ENCODE results near the gene LRRC8E. TPM values are rescaled to one million over a fixed set of nuclear protein-coding genes. Genes with fewer than 3 reads are reported as not detected.
"Not testable (repeated sequence)": the region's sequence is repeated elsewhere in the genome, so short reads cannot be mapped to it uniquely, and the experiment has no call there.

Gene LRRC8E
- total RNA-seq, 2 experiments from 2014 or later: not detected

DNA sequence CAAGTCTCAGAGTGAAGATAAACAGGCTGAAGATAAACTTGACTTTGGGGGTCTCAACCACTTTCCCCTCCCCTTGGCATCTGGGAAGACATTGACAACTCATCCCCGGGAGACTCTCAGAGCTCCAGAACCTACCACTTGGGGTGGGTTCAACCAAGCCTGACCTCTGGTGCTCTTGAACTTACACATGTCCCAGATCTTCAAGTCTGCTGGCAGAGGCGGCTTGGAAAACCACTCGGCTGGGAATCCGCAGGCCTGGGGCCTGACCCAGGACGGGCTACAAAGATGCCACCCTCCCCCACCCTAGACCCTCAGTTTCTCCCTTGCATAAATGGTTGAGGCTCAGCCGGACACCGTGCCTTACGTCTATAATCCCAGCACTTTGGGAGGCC is 512 bp downstream of the LRRC8E start:
- Mint-ChIP-seq H3K27me3 (peaks cover 7% of the 10 kb centered on the region), H3K36me3 (ENCODE audit: low read depth) (no peaks in the 10 kb centered on the region), H3K4me1 (peaks cover 3% of the 10 kb centered on the region), H3K9me3 (no peaks in the 10 kb centered on the region), H3K27ac (no peak overlapping the region), H3K4me3 (no peak overlapping the region)
- no peak for DNase-seq
- ChIA-PET CTCF (interaction anchor here (1.2 kb wide), 1 partner anchor 19 kb away, joined by 5 read pairs; no protein-coding TSS in a partner anchor), POLR2A (no interaction called here)

DNA sequence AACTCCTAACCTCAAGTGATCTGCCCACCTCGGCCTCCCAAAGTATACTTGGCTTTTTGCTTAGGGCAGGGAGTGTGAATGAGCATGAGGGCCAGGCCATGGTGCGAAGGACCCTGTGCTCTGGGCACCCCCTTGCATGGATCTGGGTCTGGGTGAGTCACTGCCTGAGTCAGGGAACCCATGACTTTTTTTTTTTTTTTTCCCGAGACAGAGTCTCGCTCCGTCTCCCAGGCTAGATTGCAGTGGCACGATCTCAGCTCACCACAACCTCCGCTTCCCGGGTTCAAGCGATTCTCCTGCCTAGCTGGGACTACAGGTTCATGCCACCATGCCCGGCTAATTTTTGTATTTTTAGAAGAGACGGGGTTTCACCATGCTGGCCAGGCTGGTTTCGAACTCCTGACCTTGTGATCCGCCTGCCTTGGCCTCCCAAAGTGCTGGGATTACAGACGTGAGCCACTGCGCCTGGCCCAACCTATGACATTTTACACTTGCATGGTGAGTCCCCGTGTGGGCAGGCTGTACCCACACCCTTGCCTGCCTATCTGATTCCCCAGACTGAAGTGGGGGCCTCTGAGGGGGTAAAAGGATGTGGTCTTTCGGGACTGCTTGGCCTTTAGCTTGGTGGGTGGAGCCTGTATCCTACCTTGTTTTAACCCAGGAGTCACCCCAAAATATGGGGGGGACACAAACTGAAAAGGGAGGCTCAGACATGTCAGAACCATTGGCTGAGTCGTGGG is 5.2 kb downstream of the LRRC8E start:
- CTCF ChIA-PET; H3K27ac Mint-ChIP-seq; DNase-seq; H3K27me3 Mint-ChIP-seq; H3K9me3 Mint-ChIP-seq; POLR2A ChIA-PET; H3K4me1 Mint-ChIP-seq; H3K4me3 Mint-ChIP-seq; H3K36me3 Mint-ChIP-seq (ENCODE audit: low read depth): not testable (repeated sequence)

DNA sequence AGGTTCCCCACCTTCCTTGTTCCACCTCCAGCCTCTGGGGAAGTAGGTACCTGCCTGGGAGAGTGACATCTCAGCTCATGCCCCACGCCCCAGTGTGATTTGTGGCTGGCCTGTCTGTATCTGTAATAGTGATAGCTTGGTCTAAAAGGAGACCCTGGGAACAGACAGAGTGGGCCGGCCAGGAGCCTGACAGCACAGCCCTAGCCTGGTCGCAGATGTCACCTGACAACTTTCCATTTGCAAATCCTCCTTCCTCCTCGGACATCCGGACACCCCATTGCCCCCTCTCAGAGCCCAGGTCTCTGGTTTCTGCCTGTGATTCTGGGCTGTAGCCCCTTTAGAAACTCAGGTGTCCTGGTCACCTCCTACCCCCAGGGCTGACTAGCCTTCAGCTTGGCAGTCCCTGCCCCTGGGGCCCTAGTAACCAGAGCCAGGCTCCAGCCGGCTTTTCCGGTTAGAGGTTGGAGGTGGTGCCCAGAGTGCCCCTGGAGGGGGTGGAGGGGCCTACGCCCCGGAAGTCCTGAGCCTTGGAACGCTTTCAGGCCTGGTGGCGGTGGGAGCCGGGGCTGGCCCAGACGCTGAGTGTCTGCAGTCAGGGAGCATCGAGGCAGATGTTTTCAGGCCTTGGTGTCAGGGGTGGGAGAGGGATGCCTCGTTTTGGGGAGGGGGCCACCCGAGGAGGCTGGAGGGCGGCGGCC is 6.5 kb downstream of the LRRC8E start:
- no peaks in the 10 kb centered on the region for H3K4me1 Mint-ChIP-seq

DNA sequence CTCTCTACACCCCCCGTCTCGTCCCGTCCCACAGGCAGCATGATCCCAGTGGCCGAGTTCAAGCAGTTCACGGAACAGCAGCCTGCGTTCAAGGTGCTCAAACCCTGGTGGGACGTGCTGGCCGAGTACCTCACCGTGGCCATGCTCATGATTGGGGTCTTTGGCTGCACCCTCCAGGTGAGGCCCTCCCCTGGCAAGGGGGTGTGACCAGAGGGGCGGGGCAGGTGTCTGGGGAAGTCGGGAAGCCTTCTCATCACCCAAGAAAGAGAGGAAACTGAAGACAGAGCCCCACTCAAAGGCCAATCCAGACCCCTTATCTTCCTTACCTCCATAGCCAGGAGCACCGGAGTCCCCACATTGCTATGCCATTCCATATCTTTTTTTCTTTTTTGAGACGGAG is 7.3 kb downstream of the LRRC8E start:
- H3K27me3 Mint-ChIP-seq: peaks cover 3% of the 10 kb centered on the region
- no peak overlapping the region for H3K27ac Mint-ChIP-seq
- no peak for DNase-seq
- ChIA-PET POLR2A (no interaction called here), CTCF (no interaction called here)
- no peaks in the 10 kb centered on the region for H3K36me3 Mint-ChIP-seq (ENCODE audit: low read depth)
- no peak overlapping the region for H3K4me3 Mint-ChIP-seq
- no peaks in the 10 kb centered on the region for H3K9me3 Mint-ChIP-seq
- no peaks in the 10 kb centered on the region for H3K4me1 Mint-ChIP-seq

More for the DNA sequence above, 6.5 kb downstream of the LRRC8E start:
- H3K36me3 Mint-ChIP-seq (ENCODE audit: low read depth): no peaks in the 10 kb centered on the region
- H3K27ac Mint-ChIP-seq: no peak overlapping the region
- no peaks in the 10 kb centered on the region for H3K9me3 Mint-ChIP-seq
- POLR2A ChIA-PET: no interaction called here
- H3K27me3 Mint-ChIP-seq: peaks cover 3% of the 10 kb centered on the region
- H3K4me3 Mint-ChIP-seq: no peak overlapping the region
- DNase-seq: no peak
- CTCF ChIA-PET: no interaction called here

DNA sequence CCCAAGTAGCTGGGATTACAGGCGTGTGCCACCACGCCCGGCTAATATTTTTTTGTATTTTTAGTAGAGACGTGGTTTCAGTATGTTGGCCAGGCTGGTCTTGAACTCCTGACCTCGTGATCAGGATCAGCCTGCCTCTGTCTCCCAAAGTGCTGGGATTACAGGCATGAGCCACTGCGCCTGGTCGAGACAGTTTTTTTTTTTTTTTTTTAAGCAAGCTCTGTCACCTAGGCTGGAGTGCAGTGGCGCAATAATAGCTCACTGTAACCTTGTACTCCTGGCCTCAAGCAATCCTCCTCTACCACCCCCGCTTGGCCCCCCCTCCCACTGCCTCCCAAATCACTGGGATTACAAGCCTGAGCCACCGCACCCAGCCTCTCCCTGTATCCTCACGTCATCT is 9.0 kb downstream of the LRRC8E start:
- H3K9me3 Mint-ChIP-seq: no peaks in the 10 kb centered on the region
- ChIA-PET CTCF (interaction anchor here (1.1 kb wide), 1 partner anchor 21 kb away, joined by 3 read pairs; no protein-coding TSS in a partner anchor), POLR2A (no interaction called here)
- H3K36me3 Mint-ChIP-seq (ENCODE audit: low read depth): no peaks in the 10 kb centered on the region
- peaks cover 1% of the 10 kb centered on the region for H3K4me1 Mint-ChIP-seq
- no peak for DNase-seq
- H3K27me3 Mint-ChIP-seq: peaks cover 3% of the 10 kb centered on the region
- no peak overlapping the region for H3K4me3 Mint-ChIP-seq
- H3K27ac Mint-ChIP-seq: no peak overlapping the region

DNA sequence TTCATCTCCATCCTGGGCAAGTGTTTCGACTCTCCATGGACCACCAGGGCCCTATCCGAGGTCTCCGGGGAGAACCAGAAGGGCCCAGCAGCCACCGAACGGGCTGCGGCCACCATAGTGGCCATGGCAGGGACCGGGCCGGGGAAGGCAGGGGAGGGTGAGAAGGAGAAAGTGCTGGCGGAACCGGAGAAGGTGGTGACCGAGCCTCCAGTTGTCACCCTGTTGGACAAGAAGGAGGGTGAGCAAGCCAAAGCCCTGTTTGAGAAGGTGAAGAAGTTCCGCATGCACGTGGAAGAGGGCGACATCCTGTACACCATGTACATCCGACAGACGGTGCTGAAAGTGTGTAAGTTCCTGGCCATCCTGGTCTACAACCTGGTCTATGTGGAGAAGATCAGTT is 10.7 kb downstream of the LRRC8E start:
- DNase-seq: no peak
- Mint-ChIP-seq H3K9me3 (no peaks in the 10 kb centered on the region), H3K4me1 (peaks cover 13% of the 10 kb centered on the region), H3K4me3 (no peak overlapping the region), H3K36me3 (ENCODE audit: low read depth) (peaks cover 3% of the 10 kb centered on the region), H3K27me3 (peaks cover 3% of the 10 kb centered on the region), H3K27ac (no peak overlapping the region)
- POLR2A ChIA-PET: interaction anchor here (0.7 kb wide), 1 partner anchor 30 kb away, joined by 3 read pairs; no protein-coding TSS in a partner anchor
- CTCF ChIA-PET: interaction anchor here (0.6 kb wide), 1 partner anchor 1603 kb away, joined by 3 read pairs; no protein-coding TSS in a partner anchor

DNA sequence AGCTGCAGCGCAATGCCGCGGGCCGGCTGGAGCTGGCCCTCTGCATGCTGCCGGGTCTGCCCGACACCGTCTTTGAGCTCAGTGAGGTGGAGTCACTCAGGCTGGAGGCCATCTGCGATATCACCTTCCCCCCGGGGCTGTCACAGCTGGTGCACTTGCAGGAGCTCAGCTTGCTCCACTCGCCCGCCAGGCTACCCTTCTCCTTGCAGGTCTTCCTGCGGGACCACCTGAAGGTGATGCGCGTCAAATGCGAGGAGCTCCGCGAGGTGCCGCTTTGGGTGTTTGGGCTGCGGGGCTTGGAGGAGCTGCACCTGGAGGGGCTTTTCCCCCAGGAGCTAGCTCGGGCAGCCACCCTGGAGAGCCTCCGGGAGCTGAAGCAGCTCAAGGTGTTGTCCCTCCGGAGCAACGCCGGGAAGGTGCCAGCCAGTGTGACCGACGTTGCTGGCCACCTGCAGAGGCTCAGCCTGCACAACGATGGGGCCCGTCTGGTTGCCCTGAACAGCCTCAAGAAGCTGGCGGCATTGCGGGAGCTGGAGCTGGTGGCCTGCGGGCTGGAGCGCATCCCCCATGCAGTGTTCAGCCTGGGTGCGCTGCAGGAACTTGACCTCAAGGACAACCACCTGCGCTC is 11.6 kb downstream of the LRRC8E start:
- no peak overlapping the region for H3K4me3 Mint-ChIP-seq
- H3K27me3 Mint-ChIP-seq: no peaks in the 10 kb centered on the region
- no peak overlapping the region for H3K27ac Mint-ChIP-seq
- ChIA-PET CTCF (interaction anchor here (0.8 to 1.2 kb wide), 2 partner anchors 24 to 43 kb away, joined by 3 read pairs; partner anchors contain the start of gene TIMM44), POLR2A (interaction anchor here (1.0 kb wide), 1 partner anchor 16 kb away, joined by 4 read pairs; no protein-coding TSS in a partner anchor)
- peaks cover 7% of the 10 kb centered on the region for H3K36me3 Mint-ChIP-seq (ENCODE audit: low read depth)
- no peaks in the 10 kb centered on the region for H3K9me3 Mint-ChIP-seq
- H3K4me1 Mint-ChIP-seq: peaks cover 19% of the 10 kb centered on the region
- no peak for DNase-seq

DNA sequence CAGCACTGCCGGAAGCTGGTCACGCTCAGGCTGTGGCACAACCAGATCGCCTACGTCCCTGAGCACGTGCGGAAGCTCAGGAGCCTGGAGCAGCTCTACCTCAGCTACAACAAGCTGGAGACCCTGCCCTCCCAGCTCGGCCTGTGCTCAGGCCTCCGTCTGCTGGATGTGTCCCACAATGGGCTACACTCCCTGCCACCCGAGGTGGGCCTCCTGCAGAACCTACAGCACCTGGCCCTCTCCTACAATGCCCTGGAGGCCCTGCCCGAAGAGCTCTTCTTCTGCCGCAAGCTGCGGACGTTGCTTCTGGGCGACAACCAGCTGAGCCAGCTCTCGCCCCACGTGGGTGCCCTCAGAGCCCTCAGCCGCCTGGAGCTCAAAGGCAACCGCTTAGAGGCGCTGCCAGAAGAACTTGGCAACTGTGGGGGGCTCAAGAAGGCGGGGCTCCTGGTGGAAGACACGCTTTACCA is 12.1 kb downstream of the LRRC8E start:
- Mint-ChIP-seq H3K9me3 (no peaks in the 10 kb centered on the region), H3K27me3 (no peaks in the 10 kb centered on the region), H3K4me3 (no peak overlapping the region), H3K27ac (no peak overlapping the region), H3K4me1 (peaks cover 24% of the 10 kb centered on the region), H3K36me3 (ENCODE audit: low read depth) (peaks cover 11% of the 10 kb centered on the region)
- POLR2A ChIA-PET: interaction anchor here (0.8 to 1.0 kb wide), 2 partner anchors 16 to 43 kb away, joined by 4 read pairs; partner anchors contain the start of gene TIMM44
- DNase-seq: no peak
- CTCF ChIA-PET: interaction anchor here (0.8 to 1.2 kb wide), 2 partner anchors 25 to 43 kb away, joined by 3 read pairs; partner anchors contain the start of gene TIMM44

DNA sequence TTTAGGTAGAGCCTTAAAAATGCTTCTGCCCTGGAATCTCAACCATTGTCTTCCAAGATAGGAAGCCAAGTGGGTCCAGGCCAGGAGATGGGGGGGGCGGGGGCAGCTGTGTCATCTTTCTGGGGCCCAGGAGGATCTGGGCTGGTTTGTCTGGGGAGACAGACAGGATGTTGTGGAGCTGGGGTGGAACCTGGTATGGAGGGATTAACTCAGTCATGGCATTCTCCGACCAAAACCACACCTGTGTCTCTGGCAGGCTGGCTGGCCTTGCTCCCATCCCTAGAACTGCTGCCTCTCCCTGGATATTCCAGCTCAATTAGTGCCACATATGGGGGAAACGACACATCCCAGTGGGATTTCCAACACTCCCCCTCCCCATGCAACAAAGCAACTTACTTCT is 12.6 kb downstream of the LRRC8E start:
- Mint-ChIP-seq H3K9me3 (no peaks in the 10 kb centered on the region), H3K27me3 (no peaks in the 10 kb centered on the region), H3K4me3 (no peak overlapping the region), H3K27ac (no peak overlapping the region), H3K4me1 (peaks cover 27% of the 10 kb centered on the region), H3K36me3 (ENCODE audit: low read depth) (peaks cover 15% of the 10 kb centered on the region)
- ChIA-PET CTCF (interaction anchor here (1.2 to 1.4 kb wide), 2 partner anchors 17 to 42 kb away, joined by 3 read pairs; partner anchors contain the start of gene TIMM44), POLR2A (interaction anchor here (0.8 kb wide), 1 partner anchor 43 kb away, joined by 4 read pairs; the partner anchor contains the start of gene TIMM44)
- no peak for DNase-seq

DNA sequence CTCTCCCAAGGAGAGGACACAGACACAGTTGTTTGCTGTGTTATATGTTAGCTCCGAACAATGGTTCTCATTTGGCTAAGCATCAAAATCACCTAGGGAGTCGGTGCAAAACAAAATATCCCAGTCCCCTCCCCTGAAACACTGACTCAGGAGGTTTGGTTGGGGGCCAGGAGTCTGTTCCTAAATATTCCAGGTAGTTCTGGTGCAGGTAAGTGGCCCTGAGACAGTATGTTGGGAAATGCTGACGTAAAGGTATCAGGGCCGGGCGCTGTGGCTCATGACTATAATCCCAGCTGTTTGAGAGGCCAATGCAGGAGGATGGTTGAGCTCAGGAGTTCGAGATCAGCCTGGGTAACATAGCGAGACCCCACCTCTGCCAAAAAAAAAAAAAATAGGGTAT is 13.0 kb downstream of the LRRC8E start:
- H3K27me3 Mint-ChIP-seq: no peaks in the 10 kb centered on the region
- H3K9me3 Mint-ChIP-seq: no peaks in the 10 kb centered on the region
- no peak overlapping the region for H3K27ac Mint-ChIP-seq
- ChIA-PET POLR2A (interaction anchor here (0.9 kb wide), 1 partner anchor 19 kb away, joined by 5 read pairs; the partner anchor contains the start of gene SNAPC2), CTCF (interaction anchor here (1.1 to 1.4 kb wide), 4 partner anchors 18 to 333 kb away, joined by 3 to 6 read pairs (median 4); no protein-coding TSS in a partner anchor)
- DNase-seq: no peak
- no peak overlapping the region for H3K4me3 Mint-ChIP-seq
- peaks cover 30% of the 10 kb centered on the region for H3K4me1 Mint-ChIP-seq
- H3K36me3 Mint-ChIP-seq (ENCODE audit: low read depth): peaks cover 17% of the 10 kb centered on the region

DNA sequence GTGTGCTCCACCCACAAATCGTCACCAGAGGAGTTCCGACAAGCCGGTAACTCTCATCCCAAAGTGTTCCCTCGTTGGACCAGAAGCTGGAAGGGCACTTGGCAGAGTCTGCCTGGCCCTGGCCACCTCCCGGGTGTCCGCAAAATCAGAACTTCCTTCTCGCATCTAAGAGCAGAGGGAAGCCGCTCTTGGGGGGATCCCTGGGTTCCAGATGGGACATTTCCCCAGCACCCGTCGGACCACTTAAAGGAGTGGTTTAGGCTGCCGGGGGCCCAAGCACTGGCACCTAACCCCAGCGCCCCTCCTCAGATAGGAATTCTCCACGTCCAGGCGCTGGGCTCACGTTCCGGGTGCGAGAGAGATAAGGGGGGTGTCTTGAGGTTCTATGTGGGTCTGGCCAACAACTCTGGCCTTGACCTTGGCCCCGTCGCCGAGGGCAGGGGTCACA is 14.5 kb downstream of the LRRC8E start:
- DNase-seq: no peak
- CTCF ChIA-PET: interaction anchor here (0.8 to 2.5 kb wide), 8 partner anchors 16 to 335 kb away, joined by 3 to 24 read pairs (median 6); partner anchors contain the start of genes SNAPC2, TIMM44 and TRAPPC5
- H3K27me3 Mint-ChIP-seq: no peaks in the 10 kb centered on the region
- peak overlapping the region; percentile 89 for H3K27ac Mint-ChIP-seq
- H3K9me3 Mint-ChIP-seq: no peaks in the 10 kb centered on the region
- H3K4me3 Mint-ChIP-seq: peak overlapping the region; percentile 84
- POLR2A ChIA-PET: interaction anchor here (0.8 to 1.6 kb wide), 8 partner anchors 9 to 273 kb away, joined by 3 to 25 read pairs (median 7); partner anchors contain the start of genes PET100, SNAPC2, TIMM44 and TRAPPC5
- peaks cover 30% of the 10 kb centered on the region for H3K4me1 Mint-ChIP-seq
- peaks cover 17% of the 10 kb centered on the region for H3K36me3 Mint-ChIP-seq (ENCODE audit: low read depth)
